H1 (cell line): ENCODE measurements around the gene SEPTIN5. TPM values are rescaled to one million over a fixed set of nuclear protein-coding genes. Genes with fewer than 3 reads are reported as not detected.

Experiments used
- CTCF ChIA-PET: fragments of 300-600 bp; sonication (Branson Sonifier 250); formaldehyde crosslinking; loops from one replicate; lab custom pipeline; 2021; ENCODE audit not compliant: partially characterized antibody; lab: Charles Lee
- POLR2A ChIA-PET: fragments of 300-600 bp; sonication (Branson Sonifier 250); formaldehyde crosslinking; loops from one replicate; lab custom pipeline; 2021; ENCODE audit warnings: inconsistent platforms; ENCODE audit not compliant: partially characterized antibody; lab: Charles Lee
- DNase-seq, 2 experiments: peaks; one replicate each; pipeline versions ENCODE4 v3.0.0 to v3.0.0-alpha.2; 2010 to 2022; ENCODE audit warnings: low spot score in 2 of 2, low read depth in 1 of 2, mixed read lengths in 1 of 2
- FAIRE-seq: peaks from 2 replicates; lab custom pipeline; 2011; peaks lifted over from hg19 to GRCh38; lab: Jason Lieb, UNC
- H2AFZ ChIP-seq: 2 replicates; pipeline ENCODE4 v1.8.1; 2012; ENCODE audit warnings: low read length, inconsistent platforms
- H2AK5ac ChIP-seq: 2 replicates; pipeline ENCODE4 v1.6.1; 2013; ENCODE audit warnings: low read depth, low read length
- H2BK120ac ChIP-seq: replicated peaks from 2 replicates; pipeline ENCODE3; 2013; ENCODE audit warnings: low read depth, low read length, inconsistent platforms
- H2BK12ac ChIP-seq: 2 replicates; pipeline ENCODE4 v1.6.1; 2013; ENCODE audit warnings: low read depth, low read length
- H2BK15ac ChIP-seq: 2 replicates; pipeline ENCODE4 v1.6.1; 2013; ENCODE audit warnings: low read length
- H2BK20ac ChIP-seq: 2 replicates; pipeline ENCODE4 v1.6.1; 2013; ENCODE audit warnings: low read length
- H2BK5ac ChIP-seq: 2 replicates; pipeline ENCODE4 v1.6.1; 2013; ENCODE audit warnings: low read depth, low read length
- H3K14ac ChIP-seq: 2 replicates; pipeline ENCODE4 v1.6.1; 2013; ENCODE audit warnings: inconsistent platforms; ENCODE audit not compliant: insufficient read length
- H3K18ac ChIP-seq: 2 replicates; pipeline ENCODE4 v1.6.1; 2013; ENCODE audit warnings: low read length; ENCODE audit errors: extremely low read depth
- H3K23ac ChIP-seq: 2 replicates; pipeline ENCODE4 v1.6.1; 2013; ENCODE audit warnings: inconsistent platforms; ENCODE audit not compliant: insufficient read length
- H3K23me2 ChIP-seq: 2 replicates; pipeline ENCODE4 v1.6.1; 2013; ENCODE audit warnings: low read depth, low read length
- H3K27ac ChIP-seq: 2 replicates; pipeline ENCODE4 v1.6.1; 2011; ENCODE audit warnings: low read depth, low read length, inconsistent platforms
- H3K27me3 ChIP-seq, 4 experiments: replicated peaks in 1 of 4; 1 replicate in 1 of 4; 2 replicates in 3 of 4; pipeline versions ENCODE4 v1.6.1 to v1.8.1; 2011 to 2013; ENCODE audit warnings: low read length in 3 of 4, mild to moderate bottlenecking in 3 of 4, inconsistent platforms in 2 of 4, mixed read lengths in 2 of 4, moderate library complexity in 1 of 4; ENCODE audit not compliant: control insufficient read depth in 3 of 4, insufficient read depth in 3 of 4; ENCODE audit errors: extremely low read depth in 1 of 4
- H3K36me3 ChIP-seq, 4 experiments: 2 replicates each; pipeline versions ENCODE4 v1.6.1 to v1.8.1; 2011 to 2013; ENCODE audit warnings: mild to moderate bottlenecking in 4 of 4, low read length in 3 of 4, moderate library complexity in 2 of 4, control low read depth in 1 of 4, inconsistent platforms in 1 of 4; ENCODE audit not compliant: insufficient read depth in 4 of 4, control insufficient read depth in 2 of 4
- H3K4ac ChIP-seq: replicated peaks from 2 replicates; pipeline ENCODE3; 2013; ENCODE audit warnings: low read length, low read depth, mixed read lengths, inconsistent platforms; ENCODE audit not compliant: insufficient read length
- H3K4me1 ChIP-seq, 4 experiments: replicated peaks in 1 of 4; 1 replicate in 1 of 4; 2 replicates in 3 of 4; pipeline versions ENCODE4 v1.6.1 to v1.8.1; 2011 to 2013; ENCODE audit warnings: low read length in 3 of 4, inconsistent platforms in 2 of 4, mixed read lengths in 1 of 4; ENCODE audit not compliant: insufficient read depth in 4 of 4, control insufficient read depth in 3 of 4
- H3K4me2 ChIP-seq, 2 experiments: 2 replicates each; pipeline versions ENCODE4 v1.6.1 to v1.8.1; 2011 to 2013; ENCODE audit warnings: low read depth in 2 of 2, low read length in 2 of 2, control low read depth in 1 of 2, inconsistent platforms in 1 of 2, mild to moderate bottlenecking in 1 of 2; ENCODE audit not compliant: insufficient read depth in 1 of 2
- H3K4me3 ChIP-seq, 4 experiments: fragments of 200-600, 300-600 bp in 1 of 4; sonication (generic), shearing (Covaris generic), sonication (Bioruptor Twin) in 1 of 4; 2 replicates each; pipeline versions ENCODE4 v1.5.1 to v1.8.1; 2011 to 2016; ENCODE audit warnings: low read length in 4 of 4, low read depth in 3 of 4, control low read depth in 2 of 4, inconsistent platforms in 2 of 4, mild to moderate bottlenecking in 2 of 4, mixed read lengths in 1 of 4, moderate library complexity in 1 of 4; ENCODE audit not compliant: insufficient read depth in 2 of 4; ENCODE audit errors: extremely low read depth in 1 of 4
- H3K56ac ChIP-seq: replicated peaks from 2 replicates; pipeline ENCODE3; 2013; ENCODE audit warnings: low read depth, mild to moderate bottlenecking, mixed read lengths, low read length, inconsistent platforms; ENCODE audit not compliant: insufficient read length
- H3K79me1 ChIP-seq: 2 replicates; pipeline ENCODE4 v1.6.1; 2013; ENCODE audit warnings: low read depth, low read length, control low read depth
- H3K79me2 ChIP-seq, 2 experiments: 2 replicates each; pipeline versions ENCODE4 v1.6.1 to v1.8.1; 2012 to 2013; ENCODE audit warnings: low read length in 2 of 2, mild to moderate bottlenecking in 2 of 2, inconsistent platforms in 1 of 2; ENCODE audit not compliant: insufficient read depth in 2 of 2, control insufficient read depth in 1 of 2
- H3K9ac ChIP-seq, 4 experiments: replicated peaks in 1 of 4; 1 replicate in 1 of 4; 2 replicates in 3 of 4; pipeline versions ENCODE4 v1.6.1 to v1.8.1; 2011 to 2013; ENCODE audit warnings: low read depth in 3 of 4, low read length in 3 of 4, control low read depth in 2 of 4, mild to moderate bottlenecking in 2 of 4, moderate library complexity in 2 of 4, inconsistent platforms in 1 of 4; ENCODE audit errors: extremely low read depth in 1 of 4
- H3K9me3 ChIP-seq, 2 experiments: 2 replicates each; pipeline versions ENCODE4 v1.6.1 to v1.8.1; 2012 to 2013; ENCODE audit warnings: mild to moderate bottlenecking in 2 of 2, moderate library complexity in 2 of 2, control low read depth in 1 of 2, inconsistent platforms in 1 of 2, low read depth in 1 of 2, low read length in 1 of 2, mixed read lengths in 1 of 2; ENCODE audit not compliant: insufficient read depth in 2 of 2
- H4K20me1 ChIP-seq, 2 experiments: replicated peaks in 1 of 2; 2 replicates each; pipeline versions ENCODE3 to v1.8.1; 2011 to 2013; ENCODE audit warnings: inconsistent platforms in 2 of 2, low read length in 2 of 2, mild to moderate bottlenecking in 1 of 2; ENCODE audit not compliant: insufficient read depth in 2 of 2, control insufficient read depth in 1 of 2
- H4K5ac ChIP-seq: 2 replicates; pipeline ENCODE4 v1.6.1; 2013; ENCODE audit warnings: low read length, low read depth, mixed read lengths, inconsistent platforms; ENCODE audit not compliant: insufficient read length
- H4K8ac ChIP-seq: 2 replicates; pipeline ENCODE4 v1.8.0; 2013; ENCODE audit warnings: mild to moderate bottlenecking, moderate library complexity, low read length, inconsistent platforms; ENCODE audit not compliant: insufficient read depth; ENCODE audit errors: extremely low read depth
- H4K91ac ChIP-seq: replicated peaks from 2 replicates; pipeline ENCODE3; 2013; ENCODE audit warnings: low read length, mixed read lengths, inconsistent platforms; ENCODE audit not compliant: insufficient read length
- CTBP2 ChIP-seq: IDR thresholded peaks from 2 replicates; pipeline ENCODE4 v1.7.0; 2011; ENCODE audit warnings: borderline replicate concordance, mild to moderate bottlenecking, moderate library complexity, mixed read lengths, low read length; ENCODE audit not compliant: insufficient read depth, insufficient read length
- FOSL1 ChIP-seq: IDR thresholded peaks from 2 replicates; pipeline ENCODE4 v1.6.1; 2011; ENCODE audit warnings: mild to moderate bottlenecking, low read depth, low read length, moderate library complexity; ENCODE audit not compliant: insufficient read depth
- KDM4A ChIP-seq: IDR thresholded peaks from one replicate; pipeline ENCODE4 v1.7.1; 2012; ENCODE audit warnings: low read depth, mild to moderate bottlenecking, moderate library complexity, low read length, inconsistent platforms; ENCODE audit not compliant: severe bottlenecking
- MAX ChIP-seq: IDR thresholded peaks from 2 replicates; pipeline ENCODE4 v1.6.1; 2012; ENCODE audit warnings: inconsistent platforms
- NANOG ChIP-seq: IDR thresholded peaks from 2 replicates; pipeline ENCODE4 v1.6.1; 2011; ENCODE audit warnings: low read length, low read depth, mild to moderate bottlenecking, inconsistent platforms; ENCODE audit not compliant: insufficient read depth, poor library complexity, severe bottlenecking
- PHF8 ChIP-seq: fragments of 200-600 bp; sonication (generic); conservative IDR thresholded peaks from 2 replicates; pipeline ENCODE4 v1.7.1; 2012; ENCODE audit warnings: low read depth, mild to moderate bottlenecking, inconsistent platforms, low read length, moderate library complexity
- RFX5 ChIP-seq: IDR thresholded peaks from 2 replicates; pipeline ENCODE4 v1.6.1; 2011; ENCODE audit warnings: low read depth, low read length, improper control_type of control experiment, borderline replicate concordance
- SIRT6 ChIP-seq: IDR thresholded peaks from one replicate; pipeline ENCODE4 v1.7.1; 2012; ENCODE audit warnings: low read length, inconsistent platforms
- SP2 ChIP-seq: IDR thresholded peaks from 2 replicates; pipeline ENCODE4 v1.6.1; 2012; ENCODE audit warnings: mild to moderate bottlenecking, low read length, inconsistent platforms
- SRF ChIP-seq: IDR thresholded peaks from 2 replicates; pipeline ENCODE4 v1.6.1; 2011; ENCODE audit warnings: mild to moderate bottlenecking, low read depth, low read length, moderate library complexity
- SUZ12 ChIP-seq: fragments of 200-600 bp; sonication (generic); IDR thresholded peaks from 2 replicates; pipeline ENCODE4 v1.6.1; 2012; ENCODE audit warnings: mild to moderate bottlenecking, inconsistent platforms, low read length, moderate library complexity, mixed read lengths
- TAF7 ChIP-seq: optimal IDR thresholded peaks from 2 replicates; pipeline ENCODE3; 2011; ENCODE audit warnings: low read depth, mild to moderate bottlenecking, inconsistent platforms, low read length, moderate library complexity, borderline replicate concordance
- TEAD4 ChIP-seq: IDR thresholded peaks from 2 replicates; pipeline ENCODE4 v1.6.1; 2012; ENCODE audit warnings: low read depth, low read length, inconsistent platforms, mixed read lengths
- ZNF274 ChIP-seq: IDR thresholded peaks from 2 replicates; pipeline ENCODE4 v1.7.0; 2012; ENCODE audit warnings: low read length, borderline replicate concordance; ENCODE audit errors: extremely low read depth
- WGBS, 2 experiments: shearing (Covaris generic) in 1 of 2; methylation state at CpG; one replicate each; pipeline versions ENCODE4 v1.1.6 to v1.1.7; 2013 to 2015; ENCODE audit warnings: low lambda C conversion rate in 2 of 2, mixed read lengths in 2 of 2, inconsistent platforms in 1 of 2, low coverage in 1 of 2, missing lambda C conversion rate in 1 of 2; ENCODE audit not compliant: insufficient replicate concordance in 2 of 2, insufficient coverage in 1 of 2, insufficient read length in 1 of 2; ENCODE audit errors: extremely low coverage in 1 of 2, missing lambda C conversion rate in 1 of 2; 5-methylcytosine and 5-hydroxymethylcytosine counted together
- polyA plus RNA-seq, 7 experiments: library from polyadenylated mRNA; depleted of rRNA in 3 of 7; stranded (reverse) in 5 of 7; unstranded in 2 of 7; fragments of >200 nt in 5 of 7; fragments of 200-250 nt in 2 of 7; gene quantifications; 1 replicate in 5 of 7; 2 replicates in 1 of 7; 4 replicates in 1 of 7; pipeline versions ENCODE4 v1.2.1 to v1.2.3, GENCODE V29; 2011 to 2013; ENCODE audit warnings: missing spikeins in 2 of 7, mixed read lengths in 2 of 7
- total RNA-seq: library from RNA; stranded (reverse); fragmentation: NEBNext Ultra II Directional; extraction: Animal tissue kit (Norgen Biotek cat#: 25700); gene quantifications from 2 replicates; pipeline ENCODE4 v1.2.1, GENCODE V29; 2021

SEPTIN5 gene
- total and polyA plus RNA-seq, 2 of the 8 experiments (the other 6 are each of a cell fraction or from before 2014, with no cell fraction given): 6.0 to 8.6 TPM

GRCh38 chr22:19729507-19729906, 15.2 kb downstream of the SEPTIN5 start:
- H3K9me3 ChIP-seq: no peaks in the 10 kb centered on the region
- peaks cover 28 to 59% (median 52%) of the 10 kb centered on the region in 4 experiments for H3K27me3 ChIP-seq
- no peak overlapping the region for H3K9ac ChIP-seq
- no peak overlapping the region for H2BK5ac ChIP-seq
- H3K4me2 ChIP-seq: no peak overlapping the region
- H4K20me1 ChIP-seq: peaks cover 2 to 16% of the 10 kb centered on the region in 2 experiments
- H3K18ac ChIP-seq: no peak overlapping the region
- H4K91ac ChIP-seq: no peak overlapping the region
- no peak overlapping the region for H4K5ac ChIP-seq
- no peak overlapping the region for H2BK12ac ChIP-seq
- H3K4me3 ChIP-seq: no peak overlapping the region
- no peaks in the 10 kb centered on the region for H3K79me2 ChIP-seq
- no peak overlapping the region for H3K14ac ChIP-seq
- no peak overlapping the region for H3K27ac ChIP-seq
- no peaks in the 10 kb centered on the region for H3K36me3 ChIP-seq
- H3K4me1 ChIP-seq: peaks cover 0 to 8% (median 4%) of the 10 kb centered on the region in 4 experiments; a peak in 5 of 7 replicates
- no peak for DNase-seq
- no peaks in the 10 kb centered on the region for H3K79me1 ChIP-seq
- no peak overlapping the region for H2BK120ac ChIP-seq
- ChIA-PET POLR2A (no interaction called here), CTCF (interaction anchor here (0.9 to 7.0 kb wide), 22 partner anchors 8 to 283 kb away, joined by 3 to 168 read pairs (median 14); no protein-coding TSS in a partner anchor)
- WGBS, 2 experiments: 86% methylated on average over 9 of the region's 9 CpGs; no CpG with 5 or more reads in 1 of the 2 experiments
- H2BK15ac ChIP-seq: no peak overlapping the region
- no peak overlapping the region for H3K56ac ChIP-seq
- no peak overlapping the region for H2BK20ac ChIP-seq
- no peak overlapping the region for H2AK5ac ChIP-seq
- H3K23ac ChIP-seq: no peak overlapping the region
- FAIRE-seq: no peak
- no peak overlapping the region for H2AFZ ChIP-seq
- no peak overlapping the region for H3K4ac ChIP-seq
- no peak overlapping the region for H4K8ac ChIP-seq
- no peak for TF ChIP-seq MAX
- TF ChIP-seq KDM4A: no peak
- TF ChIP-seq NANOG: no peak
- TF ChIP-seq SRF: no peak
- TF ChIP-seq CTBP2: no peak
- TF ChIP-seq TEAD4: no peak
- TF ChIP-seq SP2: no peak
- no peak for TF ChIP-seq RFX5
- TF ChIP-seq SUZ12: no peak
- TF ChIP-seq ZNF274: no peak
- TF ChIP-seq TAF7: no peak
- TF ChIP-seq PHF8: no peak
- TF ChIP-seq SIRT6: no peak
- TF ChIP-seq FOSL1: no peak
- peaks cover under 1% of the 10 kb centered on the region; the same call in 1 of the 2 replicates for H3K23me2 ChIP-seq
